ENCODE results near the gene RIMBP2.

Gene RIMBP2

DNA sequence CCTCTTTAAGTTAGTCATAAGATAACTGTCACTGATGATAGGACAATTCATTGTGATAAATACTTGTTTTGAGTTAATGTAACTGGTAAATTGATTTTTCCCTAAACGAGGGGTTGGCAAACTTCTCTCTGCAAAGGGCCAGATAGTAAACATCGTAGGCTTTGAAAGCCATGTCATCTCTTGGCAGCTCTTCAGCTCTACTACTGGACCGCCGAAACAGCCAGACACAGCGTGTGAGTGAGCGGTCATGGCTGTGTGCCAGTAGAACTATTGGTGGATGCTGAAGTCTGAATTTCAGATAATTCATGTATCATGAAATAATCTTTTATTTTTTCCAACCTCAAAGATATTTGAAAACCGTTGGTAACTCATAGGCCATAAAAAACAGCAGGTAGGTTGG, 368.5 kb downstream of the RIMBP2 start:
- DNase-seq, result no peak

All from activated effector memory CD4-positive, alpha-beta T cell treated with Interleukin-2 at 50 U/mL for 16 hours (primary cell).